Upper lobe of right lung (tissue), 1 donor: ENCODE results near the gene CA10. TPM values are rescaled to one million over a fixed set of nuclear protein-coding genes. Genes with fewer than 3 reads are reported as not detected.

Experiments
- ATAC-seq: fragments of 200-7000 bp; cut with Tn5 transposase; one replicate; pipeline ENCODE4 v1.9.1; 2020; ENCODE audit warnings: mild to moderate bottlenecking, moderate library complexity
- DNase-seq: peaks from one replicate; pipeline ENCODE4 v3.0.0-alpha.2; 2020
- H3K27ac ChIP-seq: fragments of 200-600 bp; one replicate; pipeline ENCODE4 v1.8.0; 2022
- H3K27me3 ChIP-seq: fragments of 200-600 bp; one replicate; pipeline ENCODE4 v1.8.0; 2022; ENCODE audit warnings: mild to moderate bottlenecking
- H3K36me3 ChIP-seq: fragments of 200-600 bp; one replicate; pipeline ENCODE4 v1.8.0; 2022
- H3K4me1 ChIP-seq: fragments of 200-600 bp; one replicate; pipeline ENCODE4 v1.8.0; 2022
- H3K4me3 ChIP-seq: fragments of 200-600 bp; one replicate; pipeline ENCODE4 v1.8.0; 2022; ENCODE audit warnings: mild to moderate bottlenecking
- H3K9me3 ChIP-seq: fragments of 200-600 bp; one replicate; pipeline ENCODE4 v1.8.0; 2022
- CTCF ChIP-seq: fragments of 200-600 bp; IDR thresholded peaks from one replicate; pipeline ENCODE4 v1.8.0; 2022; ENCODE audit warnings: antibody characterized with exemption
- intact Hi-C: fragments of 100-400 bp; cut with DNase I; formaldehyde crosslinking; loops from one replicate; pipeline ENCODE4 v1.11.0; 2022
- total RNA-seq: library from RNA; stranded (reverse); fragmentation: NEBNext Ultra II Directional; extraction: Animal tissue kit (Norgen Biotek cat#: 25700); gene quantifications from one replicate; pipeline ENCODE4 v1.2.1, GENCODE V29; 2021
- donor health status: DM: no; HTN: yes; CAD: no; lungs with severe emphysema.

Gene CA10
- total RNA-seq, 1 donor from 2014 or later: not detected

GRCh38 chr17:51607512-51607911, 551.0 kb downstream of the CA10 start:
- Histone ChIP-seq H3K36me3 (no peaks in the 10 kb centered on the region), H3K9me3 (no peaks in the 10 kb centered on the region), H3K4me1 (no peaks in the 10 kb centered on the region), H3K4me3 (no peak overlapping the region), H3K27ac (no peak overlapping the region), H3K27me3 (no peaks in the 10 kb centered on the region)
- intact Hi-C loops: no loop called here
- no peak for DNase-seq
- TF ChIP-seq CTCF: no peak
- ATAC-seq: no peak

GRCh38 chr17:51604299-51605020, 554.1 kb downstream of the CA10 start:
- TF ChIP-seq CTCF: no peak
- Histone ChIP-seq H3K4me3 (no peak overlapping the region), H3K36me3 (no peaks in the 10 kb centered on the region), H3K9me3 (no peaks in the 10 kb centered on the region), H3K4me1 (no peaks in the 10 kb centered on the region), H3K27ac (no peak overlapping the region), H3K27me3 (no peaks in the 10 kb centered on the region)
- DNase-seq: no peak
- ATAC-seq: no peak
- intact Hi-C loops: no loop called here

GRCh38 chr17:51601622-51602261, 556.8 kb downstream of the CA10 start:
- no peak for TF ChIP-seq CTCF
- H3K27me3 ChIP-seq: no peaks in the 10 kb centered on the region
- H3K4me1 ChIP-seq: no peaks in the 10 kb centered on the region
- no peaks in the 10 kb centered on the region for H3K36me3 ChIP-seq
- H3K4me3 ChIP-seq: no peak overlapping the region
- intact Hi-C loops: no loop called here
- DNase-seq: no peak
- no peak overlapping the region for H3K27ac ChIP-seq
- no peaks in the 10 kb centered on the region for H3K9me3 ChIP-seq
- ATAC-seq: no peak

GRCh38 chr17:51598824-51599223, 559.7 kb downstream of the CA10 start:
- no peak overlapping the region for H3K4me3 ChIP-seq
- intact Hi-C loops: no loop called here
- H3K4me1 ChIP-seq: no peaks in the 10 kb centered on the region
- H3K27me3 ChIP-seq: no peaks in the 10 kb centered on the region
- TF ChIP-seq CTCF: no peak
- H3K36me3 ChIP-seq: no peaks in the 10 kb centered on the region
- no peaks in the 10 kb centered on the region for H3K9me3 ChIP-seq
- ATAC-seq (no peak), DNase-seq (no peak)
- no peak overlapping the region for H3K27ac ChIP-seq

GRCh38 chr17:51597345-51597744, 561.2 kb downstream of the CA10 start:
- no peak overlapping the region for H3K4me3 ChIP-seq
- H3K27me3 ChIP-seq: no peaks in the 10 kb centered on the region
- H3K36me3 ChIP-seq: no peaks in the 10 kb centered on the region
- no peaks in the 10 kb centered on the region for H3K4me1 ChIP-seq
- intact Hi-C loops: no loop called here
- H3K27ac ChIP-seq: no peak overlapping the region
- DNase-seq (no peak), ATAC-seq (no peak)
- TF ChIP-seq CTCF: no peak
- H3K9me3 ChIP-seq: no peaks in the 10 kb centered on the region
